Keratinocyte (primary cell): ENCODE results near the gene SMG6. TPM values are rescaled to one million over a fixed set of nuclear protein-coding genes. Genes with fewer than 3 reads are reported as not detected.

Experiments
- DNase-seq: peaks from one replicate; pipeline ENCODE4 v3.0.0-alpha.2; 2011; ENCODE audit warnings: low read depth, missing footprints, low spot score
- FAIRE-seq: peaks from 2 replicates; lab custom pipeline; 2011; peaks lifted over from hg19 to GRCh38; lab: Jason Lieb, UNC
- H2AFZ ChIP-seq: 2 replicates; pipeline ENCODE4 v1.6.0; 2012; ENCODE audit warnings: low read length, control low read depth, inconsistent platforms; ENCODE audit not compliant: control insufficient read depth
- H3K27ac ChIP-seq: 2 replicates; pipeline ENCODE4 v1.5.1; 2011; ENCODE audit warnings: low read length; ENCODE audit not compliant: control insufficient read depth, insufficient read depth
- H3K27me3 ChIP-seq: 3 replicates; pipeline ENCODE4 v1.6.0; 2011; ENCODE audit warnings: low read length; ENCODE audit not compliant: control insufficient read depth, insufficient read depth; ENCODE audit errors: extremely low read depth
- H3K36me3 ChIP-seq, 2 experiments: 2 replicates in 1 of 2; 3 replicates in 1 of 2; pipeline ENCODE4 v1.5.1; 2011; ENCODE audit warnings: low read length in 2 of 2, mild to moderate bottlenecking in 1 of 2; ENCODE audit not compliant: control insufficient read depth in 2 of 2, insufficient read depth in 2 of 2; ENCODE audit errors: extremely low read depth in 1 of 2
- H3K4me1 ChIP-seq: 3 replicates; pipeline ENCODE4 v1.5.1; 2011; ENCODE audit warnings: low read length; ENCODE audit not compliant: control insufficient read depth, insufficient read depth; ENCODE audit errors: extremely low read depth
- H3K4me2 ChIP-seq: 3 replicates; pipeline ENCODE4 v1.6.0; 2011; ENCODE audit warnings: low read depth, low read length; ENCODE audit not compliant: control insufficient read depth, insufficient read depth; ENCODE audit errors: extremely low read depth
- H3K4me3 ChIP-seq, 3 experiments: fragments of 200-600 bp in 1 of 3; sonication (generic) in 1 of 3; 2 replicates in 2 of 3; 3 replicates in 1 of 3; pipeline ENCODE4 v1.5.1; 2011 to 2016; ENCODE audit warnings: low read length in 3 of 3, mild to moderate bottlenecking in 3 of 3, control low read depth in 2 of 3, inconsistent platforms in 1 of 3, low read depth in 1 of 3, mixed read lengths in 1 of 3, mixed run types in 1 of 3, moderate library complexity in 1 of 3; ENCODE audit not compliant: control insufficient read depth in 2 of 3, insufficient read depth in 2 of 3; ENCODE audit errors: extremely low read depth in 1 of 3
- H3K79me2 ChIP-seq: 2 replicates; pipeline ENCODE4 v1.6.0; 2012; ENCODE audit warnings: low read length; ENCODE audit not compliant: control insufficient read depth, insufficient read depth
- H3K9ac ChIP-seq: 3 replicates; pipeline ENCODE4 v1.6.0; 2011; ENCODE audit warnings: low read length; ENCODE audit not compliant: control insufficient read depth, insufficient read depth; ENCODE audit errors: extremely low read depth
- H3K9me1 ChIP-seq: 3 replicates; pipeline ENCODE4 v1.6.0; 2011; ENCODE audit warnings: low read length; ENCODE audit not compliant: control insufficient read depth, insufficient read depth; ENCODE audit errors: extremely low read depth
- H3K9me3 ChIP-seq: 2 replicates; pipeline ENCODE4 v1.5.1; 2012; ENCODE audit warnings: low read depth, low read length; ENCODE audit not compliant: control insufficient read depth
- H4K20me1 ChIP-seq: 3 replicates; pipeline ENCODE4 v1.6.0; 2011; ENCODE audit warnings: low read length; ENCODE audit not compliant: control insufficient read depth, insufficient read depth; ENCODE audit errors: extremely low read depth
- CTCF ChIP-seq, 3 experiments: IDR thresholded peaks in 1 of 3; conservative IDR thresholded peaks in 1 of 3; optimal IDR thresholded peaks in 1 of 3; 2 replicates in 2 of 3; 3 replicates in 1 of 3; pipeline versions ENCODE3 to v1.5.1; 2011; ENCODE audit warnings: low read length in 3 of 3, mild to moderate bottlenecking in 3 of 3, moderate library complexity in 2 of 3, control low read depth in 1 of 3, inconsistent platforms in 1 of 3; ENCODE audit not compliant: insufficient read depth in 2 of 3; ENCODE audit errors: extremely low read depth in 1 of 3
- EZH2 ChIP-seq: IDR thresholded peaks from one replicate; pipeline ENCODE4 v1.6.1; 2012; ENCODE audit warnings: inconsistent platforms, mild to moderate bottlenecking, low read length, moderate library complexity
- dilution Hi-C: fragments of 300-500 bp; cut with MboI; formaldehyde crosslinking; loops from one replicate; pipeline ENCODE4 v1.7.0; 2020; ENCODE audit warnings: low sequenced_read_pairs; ENCODE audit not compliant: extremely low pct_ligation_motif_present
- polyA plus RNA-seq, 5 experiments: library from polyadenylated mRNA; depleted of rRNA in 3 of 5; stranded (reverse) in 3 of 5; stranded (forward) in 1 of 5; unstranded in 1 of 5; fragments of >200 nt; gene quantifications; 1 replicate in 1 of 5; 2 replicates in 3 of 5; 3 replicates in 1 of 5; pipeline versions ENCODE4 v1.2.1 to v1.2.3, GENCODE V29; 2011 to 2012; ENCODE audit warnings: missing spikeins in 2 of 5, low read depth in 1 of 5, low replicate concordance in 1 of 5

Gene SMG6
- polyA plus RNA-seq, 1 donor (not counting 4 experiments of a cell fraction or from before 2014, with no cell fraction given), result 3.6 TPM

- Histone ChIP-seq H3K36me3 (no peaks in the 10 kb centered on the region), H3K27me3 (no peaks in the 10 kb centered on the region), H2AFZ (peak within 1 kb of the TSS; percentile 88), H3K4me3 (peak within 1 kb of the TSS; percentile 80 to 99 (median 98)), H3K79me2 (peaks cover 5% of the 10 kb centered on the region), H3K9me3 (no peaks in the 10 kb centered on the region), H3K4me2 (peak within 1 kb of the TSS; percentile 89), H3K27ac (peak within 1 kb of the TSS; percentile 89), H3K4me1 (peaks cover 9% of the 10 kb centered on the region), H4K20me1 (no peaks in the 10 kb centered on the region), H3K9me1 (no peaks in the 10 kb centered on the region), H3K9ac (peak within 1 kb of the TSS; percentile 96)
- dilution Hi-C loops, result no loop called here
- DNase-seq (no peak), FAIRE-seq (peak; percentile 98)
- no peak for TF ChIP-seq EZH2
- TF ChIP-seq CTCF (optimal IDR thresholded peaks at IDR 0.05 in 1 of 3, IDR thresholded peaks at IDR 0.05 in 1 of 3, conservative IDR thresholded peaks at IDR 0.05 in 1 of 3; ENCODE audit: extremely low read depth in 1 of 3, insufficient read depth in 2 of 3, low read length in 3 of 3), result peak in 1 of 3 experiments; percentile 60
Observed at GRCh38 chr17:2029911-2030778, 273.4 kb downstream of the SMG6 start, which contains the start of gene DPH1. DPH1 (plus strand) TSS chr17:2030153; CDS start chr17:2030170, 17 bp downstream.

- Histone ChIP-seq H3K79me2 (peaks cover 5% of the 10 kb centered on the region), H2AFZ (no peak overlapping the region), H3K27me3 (peaks cover 8% of the 10 kb centered on the region), H3K9me3 (no peaks in the 10 kb centered on the region), H3K36me3 (no peaks in the 10 kb centered on the region), H3K4me2 (no peak overlapping the region), H3K4me1 (peaks cover 9% of the 10 kb centered on the region), H3K4me3 (no peak overlapping the region), H3K9me1 (no peaks in the 10 kb centered on the region), H3K9ac (no peak overlapping the region), H3K27ac (no peak overlapping the region), H4K20me1 (no peaks in the 10 kb centered on the region)
- FAIRE-seq (no peak), DNase-seq (no peak)
- no peak for TF ChIP-seq CTCF (optimal IDR thresholded peaks at IDR 0.05 in 1 of 3, IDR thresholded peaks at IDR 0.05 in 1 of 3, conservative IDR thresholded peaks at IDR 0.05 in 1 of 3; ENCODE audit: extremely low read depth in 1 of 3, insufficient read depth in 2 of 3, low read length in 3 of 3)
- TF ChIP-seq EZH2, result no peak
- dilution Hi-C loops, result no loop called here
Observed at GRCh38 chr17:2028737-2029136, 274.8 kb downstream of the SMG6 start.
